HG03175 (cell line): ENCODE results near the gene BFSP1.

Source experiments
- ATAC-seq: cut with Tn5 transposase; IDR thresholded peaks from one replicate; pipeline ENCODE4 v1.9.1; 2021; ENCODE audit warnings: mild to moderate bottlenecking, moderate library complexity; ENCODE audit not compliant: unreplicated experiment

Gene BFSP1

GRCh38 chr20:17524560-17524959 is 6.6 kb downstream of the BFSP1 start:
- no peak for ATAC-seq

DNA sequence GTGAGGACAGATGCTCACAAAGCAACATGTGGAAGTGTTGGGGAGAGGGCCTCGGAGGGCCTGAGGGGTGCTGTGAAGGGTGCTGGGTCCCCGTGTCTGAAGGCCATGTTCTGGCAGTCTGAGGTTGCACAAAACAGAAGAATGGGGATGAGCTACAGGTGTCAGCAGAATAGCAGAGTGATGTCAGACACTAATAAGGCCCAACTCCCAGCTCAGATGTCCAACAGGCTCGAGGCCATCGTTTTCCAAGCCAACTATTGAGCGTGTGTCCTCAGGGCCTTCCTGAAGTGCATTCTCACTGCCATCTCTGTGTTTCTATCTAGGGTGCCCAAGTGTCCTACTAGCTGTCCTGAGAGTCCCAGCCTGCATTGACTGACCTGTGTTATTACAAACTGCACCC is 7.9 kb downstream of the BFSP1 start:
- ATAC-seq, result no peak

DNA sequence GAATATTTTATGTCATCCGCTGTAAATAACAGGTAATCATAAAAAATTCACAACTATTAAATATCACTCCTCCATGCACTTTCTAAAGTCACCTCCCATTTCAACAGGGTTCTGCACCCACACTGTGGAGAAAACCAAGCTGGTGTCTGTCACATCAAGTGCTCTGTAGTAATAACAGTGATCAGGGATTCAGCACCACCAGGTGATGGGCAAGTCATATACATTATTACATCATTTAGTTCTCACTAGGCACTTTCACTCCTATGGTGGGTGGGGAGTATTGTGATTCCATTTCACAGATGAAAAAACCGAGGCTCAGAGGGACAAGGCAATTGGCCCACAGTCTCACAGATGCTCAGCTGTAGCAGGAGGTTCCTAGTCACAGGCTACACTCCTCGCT is 8.7 kb downstream of the BFSP1 start:
- ATAC-seq, result no peak

GRCh38 chr20:17520583-17520982 is 10.6 kb downstream of the BFSP1 start:
- no peak for ATAC-seq

DNA sequence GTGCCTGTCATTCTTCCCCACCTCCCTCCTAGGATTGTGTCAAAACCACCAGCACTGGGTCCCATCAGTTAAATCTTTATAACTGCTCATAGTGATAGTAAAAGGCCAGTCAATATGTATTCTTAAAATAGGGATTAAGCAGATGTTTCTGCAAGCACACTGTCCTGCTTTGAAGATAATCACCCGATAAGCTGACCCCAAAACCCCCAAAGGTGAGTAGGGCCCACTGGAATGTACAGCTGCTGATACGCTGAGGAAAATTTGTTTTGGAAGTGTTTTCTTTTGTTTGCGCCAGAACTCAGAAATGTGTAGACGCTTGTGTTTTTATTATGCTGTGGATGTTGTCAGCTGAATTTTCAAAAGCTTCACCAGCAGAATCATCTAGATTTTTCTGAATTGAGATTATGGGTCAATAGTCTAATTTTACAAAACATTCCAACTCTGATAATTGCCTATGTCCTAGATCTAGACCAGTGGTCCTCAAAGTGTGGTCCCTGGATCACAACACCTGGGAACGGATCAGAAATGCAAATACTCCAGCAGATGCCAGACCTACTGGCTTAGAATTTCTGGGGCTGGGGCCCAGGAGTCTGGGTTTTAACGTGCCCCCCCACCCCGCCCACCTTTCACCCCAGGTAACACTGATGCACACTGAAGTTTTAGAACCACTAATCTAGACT is 11.4 kb downstream of the BFSP1 start:
- no peak for ATAC-seq

DNA sequence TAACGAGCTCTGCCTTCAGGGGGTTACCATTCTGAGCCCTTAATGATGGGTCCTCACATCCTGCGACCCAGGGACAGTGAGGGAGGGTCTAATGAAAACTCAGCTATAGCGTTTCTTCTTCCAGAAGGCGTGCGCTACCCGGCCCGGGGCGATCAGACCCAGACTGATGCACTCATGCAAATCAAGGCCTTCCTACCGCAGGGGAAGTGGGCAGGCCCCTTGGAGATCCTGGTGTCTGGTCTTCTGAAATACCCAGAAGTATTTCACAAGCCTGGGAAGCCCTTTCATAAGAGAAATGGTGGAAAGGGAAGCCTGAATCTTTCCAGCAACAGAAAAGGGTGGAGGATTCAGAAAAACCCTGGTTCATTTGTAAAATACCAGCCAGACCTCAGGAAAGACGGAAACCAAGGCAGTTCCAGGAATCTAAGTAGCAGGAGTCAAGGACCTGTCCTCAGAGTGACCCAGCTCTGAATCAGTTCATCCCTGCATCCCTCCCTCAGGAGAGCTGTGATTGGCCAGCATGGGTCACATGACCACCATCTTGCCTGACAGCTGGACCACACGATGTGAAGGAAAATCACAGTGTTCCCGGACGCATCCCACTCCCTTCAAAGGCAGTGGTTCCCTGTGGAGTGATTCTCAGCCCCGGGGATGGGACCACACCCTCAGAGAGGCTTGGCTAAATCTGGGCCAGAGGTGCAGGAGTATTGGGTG is 12.7 kb downstream of the BFSP1 start:
- no peak for ATAC-seq

DNA sequence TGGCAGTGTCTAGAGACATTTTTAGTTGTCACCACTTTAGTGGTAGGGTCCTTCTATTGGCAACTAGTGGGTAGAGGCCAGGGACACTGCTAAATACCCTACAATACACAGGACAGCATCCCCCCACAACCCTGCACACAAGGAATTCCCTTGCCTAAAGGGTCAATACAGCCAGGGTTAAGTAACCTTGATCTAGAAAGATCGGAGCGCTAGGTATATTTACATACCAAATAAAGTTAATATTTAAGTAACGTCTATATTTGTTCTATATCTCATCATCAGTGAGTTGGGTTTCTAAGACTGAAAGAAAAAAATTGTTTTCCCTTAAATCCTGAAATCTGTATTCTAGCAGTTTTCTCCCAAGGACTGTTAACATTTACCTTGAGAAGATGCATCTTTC is 16.1 kb downstream of the BFSP1 start:
- ATAC-seq, result no peak

- ATAC-seq, result no peak
Measured at GRCh38 chr20:17513939-17514338, 17.2 kb downstream of the BFSP1 start.

DNA sequence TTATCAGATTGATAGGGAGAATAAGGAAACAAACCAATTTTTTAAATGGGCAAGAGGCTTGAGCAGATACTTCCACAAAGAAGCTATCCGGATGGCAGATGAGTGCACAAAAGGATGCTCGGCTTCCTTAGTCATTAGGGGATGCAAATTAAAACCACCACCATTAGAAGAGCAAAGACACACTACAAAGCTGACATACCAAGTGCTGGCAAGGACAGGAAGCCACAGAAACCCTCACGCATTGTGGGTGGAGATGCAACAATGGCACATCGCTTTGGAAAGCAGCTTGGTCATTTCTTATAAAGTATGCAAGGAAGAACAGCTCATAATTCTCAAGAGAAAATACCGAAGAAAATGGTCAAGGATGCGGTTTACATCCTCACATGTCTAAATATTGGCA is 19.8 kb downstream of the BFSP1 start:
- no peak for ATAC-seq

GRCh38 chr20:17510548-17510947 is 20.6 kb downstream of the BFSP1 start:
- ATAC-seq, result no peak

DNA sequence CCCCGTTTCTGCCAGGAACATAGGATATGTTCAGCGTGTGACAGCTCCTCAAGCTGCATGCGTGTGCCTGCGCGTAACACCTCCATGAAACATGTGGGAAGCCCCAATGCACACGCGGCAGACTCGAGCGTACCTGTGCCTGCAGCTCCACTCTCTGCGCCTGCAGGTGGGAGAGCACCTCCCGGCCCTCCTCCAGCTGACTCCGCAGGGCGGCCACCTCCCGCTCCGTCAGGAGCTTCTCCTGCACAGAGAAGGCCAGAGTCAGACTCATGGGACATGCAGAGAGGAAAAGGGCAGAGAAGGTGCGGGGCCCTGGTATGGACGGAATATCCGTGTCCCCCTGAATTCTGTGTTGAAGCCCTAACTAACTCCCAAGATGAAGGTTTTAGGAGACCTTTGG is 22.4 kb downstream of the BFSP1 start:
- ATAC-seq, result no peak

GRCh38 chr20:17507531-17507930 is 23.6 kb downstream of the BFSP1 start:
- no peak for ATAC-seq

- no peak for ATAC-seq
Measured at GRCh38 chr20:17507032-17507431, 24.1 kb downstream of the BFSP1 start.

DNA sequence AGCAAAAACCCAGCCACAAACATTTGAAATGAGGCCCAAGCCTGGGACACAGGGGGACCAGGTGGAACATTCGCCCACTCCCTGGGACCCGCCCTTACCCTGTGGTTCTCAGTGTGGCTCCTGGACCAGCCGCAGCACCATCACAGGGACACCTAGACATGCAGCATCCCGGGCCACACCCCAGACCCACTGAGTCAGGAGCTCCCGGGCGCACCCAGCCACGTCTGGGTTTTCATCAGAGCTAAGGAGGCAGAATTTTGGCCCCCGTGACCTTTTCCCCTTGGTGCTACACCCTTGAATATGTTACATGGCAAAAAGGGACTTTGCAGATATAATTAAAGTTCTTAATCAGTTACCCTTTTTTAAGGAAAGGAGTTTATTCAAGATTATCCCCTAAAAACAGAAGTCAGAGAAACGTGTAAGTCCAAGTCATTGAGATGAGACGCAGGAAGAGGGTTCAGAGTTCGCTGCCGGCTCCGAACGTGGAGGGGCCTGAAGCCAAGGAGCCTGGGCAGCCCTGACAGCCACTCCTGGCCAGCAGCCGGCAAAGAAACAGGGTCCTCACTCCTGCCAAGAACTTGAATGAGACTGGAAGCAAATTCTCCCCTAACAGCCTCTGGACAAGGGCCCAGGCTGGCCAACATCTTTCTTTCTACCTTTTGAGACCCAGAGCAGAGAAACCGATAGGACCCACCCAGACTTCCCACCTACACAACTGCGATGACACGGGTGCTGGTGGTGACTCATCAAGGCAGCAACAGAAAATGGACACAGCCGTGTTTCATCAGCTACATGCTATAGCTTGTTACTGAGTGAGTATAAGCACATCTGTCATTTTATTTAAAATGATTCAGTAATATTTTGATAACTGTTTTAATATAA is 25.3 kb downstream of the BFSP1 start:
- no peak for ATAC-seq

DNA sequence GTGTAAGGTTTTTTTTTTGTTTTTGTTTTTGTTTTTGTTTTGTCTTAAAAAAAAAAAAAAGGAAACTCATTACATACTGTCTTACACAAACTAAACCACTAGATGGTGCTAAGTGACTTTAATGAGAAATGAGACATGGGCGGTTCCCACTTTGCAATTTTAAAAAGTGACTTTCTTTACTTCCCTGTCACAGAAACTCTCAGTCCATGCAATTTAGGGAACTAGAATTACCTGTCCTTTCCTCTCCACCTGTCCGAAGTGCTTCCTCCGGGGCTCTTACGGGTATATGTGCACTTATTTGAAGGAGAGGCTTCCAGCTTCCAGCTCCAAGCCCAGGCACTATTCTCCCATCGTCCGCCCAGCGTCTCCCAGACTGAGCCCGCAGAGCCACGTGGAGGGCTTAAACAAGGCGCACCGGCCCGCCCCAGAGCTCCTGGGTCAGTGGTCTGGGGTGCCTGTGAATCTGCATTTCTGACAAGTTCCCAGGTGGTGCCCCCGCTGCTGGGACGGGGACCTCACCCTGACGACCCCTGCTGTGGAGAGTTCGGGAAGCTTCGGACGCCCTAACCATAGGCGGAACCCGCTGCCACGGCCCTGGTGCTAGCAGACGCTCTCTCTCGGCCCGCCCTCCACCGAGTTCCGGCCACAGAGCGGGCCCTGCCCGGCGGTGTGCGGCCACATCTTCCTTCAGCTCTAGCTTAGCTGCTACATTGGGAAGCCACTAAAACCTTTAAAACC is 26.1 kb downstream of the BFSP1 start:
- ATAC-seq, result peak; percentile 72

- ATAC-seq, result peak; percentile 29
Measured at GRCh38 chr20:17504066-17504897, 26.9 kb downstream of the BFSP1 start.

- no peak for ATAC-seq
Measured at GRCh38 chr20:17503301-17504065, 27.7 kb downstream of the BFSP1 start.

- no peak for ATAC-seq
Measured at GRCh38 chr20:17502105-17502504, 29.1 kb downstream of the BFSP1 start.

DNA sequence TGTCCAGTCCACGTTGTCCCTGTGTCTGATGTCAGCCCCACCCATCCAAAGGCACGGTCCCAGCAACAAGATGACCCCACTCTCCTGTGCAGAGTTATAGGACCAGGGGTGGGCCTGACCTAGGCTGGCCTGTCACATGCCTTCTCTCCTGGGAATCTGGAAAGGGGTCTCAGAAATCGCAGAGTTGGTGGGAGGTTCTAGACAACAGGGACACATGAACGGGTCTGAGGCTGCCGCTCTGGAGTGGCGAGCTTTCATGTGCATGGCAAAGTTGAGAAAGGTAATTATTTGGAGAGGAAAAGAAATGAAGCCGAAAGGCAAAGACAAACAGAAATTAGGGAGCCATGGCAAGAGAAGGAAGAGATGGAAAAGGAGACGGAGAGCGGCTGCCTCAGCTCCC is 29.5 kb downstream of the BFSP1 start:
- ATAC-seq, result no peak
